Endothelial cell of umbilical vein (primary cell): ENCODE data around the gene OTUD6A. TPM values are rescaled to one million over a fixed set of nuclear protein-coding genes. Genes with fewer than 3 reads are reported as not detected.

Experiments used
- BruUV-seq: library from RNA; stranded (reverse); fragments of 400-500 nt; replicated peaks from 2 replicates; lab custom pipeline; 2021; lab: Mats Ljungman, UMichigan
- CTCF ChIA-PET: fragments of 300-600, 350-600 bp; sonication (Branson Sonifier 250); formaldehyde crosslinking; loops from one replicate; lab custom pipeline; 2021; ENCODE audit warnings: antibody characterized with exemption, inconsistent platforms; lab: Charles Lee
- POLR2A ChIA-PET: fragments of 300-600, 350-600 bp; sonication (Branson Sonifier 250); formaldehyde crosslinking; loops from one replicate; lab custom pipeline; 2021; ENCODE audit warnings: antibody characterized with exemption, inconsistent platforms; lab: Charles Lee
- DNase-seq: peaks from one replicate; pipeline ENCODE4 v3.0.0-alpha.2; 2011; ENCODE audit warnings: low read depth, low spot score
- FAIRE-seq: peaks from 2 replicates; lab custom pipeline; 2011; peaks lifted over from hg19 to GRCh38; lab: Jason Lieb, UNC
- H2AFZ ChIP-seq: 2 replicates; pipeline ENCODE4 v1.6.0; 2012; ENCODE audit warnings: low read depth, low read length, control low read depth, inconsistent platforms
- H3K27ac ChIP-seq: 2 replicates; pipeline ENCODE4 v1.5.1; 2011; ENCODE audit warnings: low read depth, mild to moderate bottlenecking, control low read depth, low read length, moderate library complexity; ENCODE audit not compliant: insufficient read depth
- H3K27me3 ChIP-seq, 2 experiments: 2 replicates each; pipeline versions ENCODE4 v1.6.0 to v1.6.1; 2011; ENCODE audit warnings: low read length in 2 of 2, mixed read lengths in 1 of 2; ENCODE audit not compliant: control insufficient read depth in 2 of 2, insufficient read depth in 2 of 2
- H3K36me3 ChIP-seq, 2 experiments: 2 replicates in 1 of 2; 3 replicates in 1 of 2; pipeline ENCODE4 v1.5.1; 2011; ENCODE audit warnings: low read length in 2 of 2, mild to moderate bottlenecking in 1 of 2, moderate library complexity in 1 of 2; ENCODE audit not compliant: control insufficient read depth in 2 of 2, insufficient read depth in 2 of 2; ENCODE audit errors: extremely low read depth in 1 of 2
- H3K4me1 ChIP-seq: 3 replicates; pipeline ENCODE4 v1.5.1; 2011; ENCODE audit warnings: mild to moderate bottlenecking, low read length; ENCODE audit not compliant: control insufficient read depth, insufficient read depth; ENCODE audit errors: extremely low read depth
- H3K4me2 ChIP-seq: 2 replicates; pipeline ENCODE4 v1.6.1; 2011; ENCODE audit warnings: low read length, control low read depth, mixed read lengths; ENCODE audit not compliant: insufficient read depth
- H3K4me3 ChIP-seq, 3 experiments: fragments of 200-600 bp in 1 of 3; sonication (generic), shearing (Covaris generic) in 1 of 3; replicated peaks in 1 of 3; 2 replicates each; pipeline ENCODE4 v1.5.1; 2011 to 2016; ENCODE audit warnings: control low read depth in 3 of 3, low read length in 3 of 3, mild to moderate bottlenecking in 2 of 3, inconsistent platforms in 1 of 3, low read depth in 1 of 3, moderate library complexity in 1 of 3; ENCODE audit not compliant: insufficient read depth in 1 of 3
- H3K79me2 ChIP-seq: 2 replicates; pipeline ENCODE4 v1.6.0; 2012; ENCODE audit warnings: low read length, inconsistent platforms; ENCODE audit not compliant: control insufficient read depth, insufficient read depth
- H3K9ac ChIP-seq: replicated peaks from 2 replicates; pipeline ENCODE3; 2011; ENCODE audit warnings: low read length, control low read depth; ENCODE audit not compliant: insufficient read depth; ENCODE audit errors: extremely low read depth
- H3K9me1 ChIP-seq: replicated peaks from 3 replicates; pipeline ENCODE4 v1.6.0; 2011; ENCODE audit warnings: mild to moderate bottlenecking, low read length; ENCODE audit not compliant: control insufficient read depth, insufficient read depth; ENCODE audit errors: extremely low read depth
- H3K9me3 ChIP-seq: replicated peaks from 2 replicates; pipeline ENCODE4 v1.5.1; 2012; ENCODE audit warnings: low read length, inconsistent platforms; ENCODE audit not compliant: control insufficient read depth, insufficient read depth
- H4K20me1 ChIP-seq: replicated peaks from 2 replicates; pipeline ENCODE3; 2011; ENCODE audit warnings: mild to moderate bottlenecking, low read length; ENCODE audit not compliant: control insufficient read depth, insufficient read depth; ENCODE audit errors: extremely low read depth
- EZH2 ChIP-seq: IDR thresholded peaks from 2 replicates; pipeline ENCODE4 v1.6.1; 2012; ENCODE audit warnings: borderline replicate concordance, low read depth, mild to moderate bottlenecking, moderate library complexity, low read length, inconsistent platforms; ENCODE audit not compliant: severe bottlenecking
- FOS ChIP-seq: IDR thresholded peaks from 2 replicates; pipeline ENCODE4 v1.6.1; 2011; ENCODE audit warnings: mild to moderate bottlenecking, low read length, moderate library complexity, borderline replicate concordance; ENCODE audit not compliant: insufficient read depth
- GATA2 ChIP-seq: IDR thresholded peaks from 2 replicates; pipeline ENCODE4 v1.7.0; 2011; ENCODE audit warnings: low read depth, mild to moderate bottlenecking, moderate library complexity, mixed read lengths, low read length; ENCODE audit not compliant: insufficient read length, insufficient read depth
- JUN ChIP-seq: IDR thresholded peaks from 2 replicates; pipeline ENCODE4 v1.6.1; 2011; ENCODE audit warnings: borderline replicate concordance, low read depth; ENCODE audit not compliant: insufficient read length, insufficient read depth
- MYC ChIP-seq: IDR thresholded peaks from one replicate; pipeline ENCODE4 v1.6.1; 2011; ENCODE audit warnings: mild to moderate bottlenecking, low read depth, low read length
- POLR2A ChIP-seq: IDR thresholded peaks from 2 replicates; pipeline ENCODE4 v1.6.1; 2012; ENCODE audit warnings: low read depth, mild to moderate bottlenecking, control low read depth, low read length
- POLR2AphosphoS5 ChIP-seq: IDR thresholded peaks from 2 replicates; pipeline ENCODE4 v1.6.1; 2012; ENCODE audit warnings: low read depth, mild to moderate bottlenecking, control low read depth, low read length, moderate library complexity; ENCODE audit not compliant: insufficient read depth
- dilution Hi-C: fragments of 300-500 bp; cut with MboI; formaldehyde crosslinking; loops from one replicate; pipeline ENCODE4 v1.15.0; 2019; ENCODE audit warnings: low sequenced_read_pairs; ENCODE audit not compliant: extremely low pct_ligation_motif_present
- intact Hi-C: fragments of 100-400 bp; cut with micrococcal nuclease; formaldehyde crosslinking; loops from one replicate; pipeline ENCODE4 v1.10.0; 2022
- polyA plus RNA-seq, 4 experiments: library from polyadenylated mRNA; depleted of rRNA in 3 of 4; stranded (reverse) in 3 of 4; unstranded in 1 of 4; fragments of >200 nt; gene quantifications; 2 replicates each; pipeline versions ENCODE4 v1.2.1 to v1.2.3, GENCODE V29; 2011 to 2012; ENCODE audit warnings: missing spikeins in 1 of 4
- total RNA-seq: library from RNA; stranded (reverse); gene quantifications from 2 replicates; pipeline ENCODE4 v1.2.3, GENCODE V29; 2021

OTUD6A gene
- total and polyA plus RNA-seq, 2 donors (not counting 3 experiments of a cell fraction or from before 2014, with no cell fraction given) = not detected

DNA sequence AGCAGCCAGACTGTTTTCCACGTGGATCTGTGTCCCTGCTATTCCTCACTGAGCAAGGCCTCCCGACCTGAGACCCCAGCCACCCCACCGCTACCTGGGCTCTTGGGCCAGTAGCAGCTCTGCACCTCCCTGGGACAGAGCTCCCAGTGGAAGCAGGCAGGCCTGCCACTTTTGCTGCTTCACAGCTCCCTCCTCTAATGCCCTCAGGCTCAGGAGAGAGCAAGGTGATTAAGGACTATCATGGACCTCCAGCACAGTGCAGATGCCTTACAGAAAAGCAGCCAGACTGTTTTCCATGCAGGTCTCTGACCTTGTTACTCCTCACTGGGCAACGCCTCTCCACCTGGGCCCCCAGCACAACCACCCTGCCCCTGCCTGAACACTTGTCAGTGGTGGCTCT is 49.5 kb upstream of the OTUD6A start:
- no TSS peak for BruUV-seq
- no peak overlapping the region for H3K27ac ChIP-seq
- POLR2A ChIA-PET = no interaction called here
- CTCF ChIA-PET = interaction anchor here (1.5 kb wide), 1 partner anchor 20 kb away, joined by 4 read pairs; no protein-coding TSS in a partner anchor
- H3K4me1 ChIP-seq = no peaks in the 10 kb centered on the region
- no peaks in the 10 kb centered on the region for H4K20me1 ChIP-seq
- H3K79me2 ChIP-seq = no peaks in the 10 kb centered on the region
- no peak overlapping the region for H3K4me2 ChIP-seq
- dilution Hi-C loops = no loop called here
- FAIRE-seq (no peak), DNase-seq (no peak)
- H3K9ac ChIP-seq = no peak overlapping the region
- no peaks in the 10 kb centered on the region for H3K36me3 ChIP-seq
- intact Hi-C loops = no loop called here
- H3K9me1 ChIP-seq = no peaks in the 10 kb centered on the region
- H3K27me3 ChIP-seq = no peaks in the 10 kb centered on the region
- TF ChIP-seq GATA2 = no peak
- no peak for TF ChIP-seq MYC
- TF ChIP-seq FOS = no peak
- TF ChIP-seq JUN = no peak
- TF ChIP-seq POLR2A = no peak
- no peak for TF ChIP-seq EZH2
- no peak for TF ChIP-seq POLR2AphosphoS5
- H3K9me3 ChIP-seq = no peaks in the 10 kb centered on the region
- no peak overlapping the region for H2AFZ ChIP-seq
- H3K4me3 ChIP-seq = no peak overlapping the region
